Activated CD4-positive, alpha-beta T cell treated with anti-CD3 and anti-CD28 coated beads, Interleukin-2, amount 10 ng/mL, durations not matched to agents 24 days and 14 days (primary cell): ENCODE results near the gene NGDN. TPM values are rescaled to one million over a fixed set of nuclear protein-coding genes. Genes with fewer than 3 reads are reported as not detected.

ENCODE experiments used
- DNase-seq: peaks from one replicate; pipeline ENCODE4 v3.0.0; 2022
- H3K27ac Mint-ChIP-seq: one replicate; pipeline ENCODE4 v1.8.0; 2022; ENCODE audit warnings: mild to moderate bottlenecking, mixed read lengths
- H3K27me3 Mint-ChIP-seq: one replicate; pipeline ENCODE4 v1.8.0; 2022; ENCODE audit warnings: mixed read lengths
- H3K36me3 Mint-ChIP-seq: one replicate; pipeline ENCODE4 v1.8.0; 2022; ENCODE audit warnings: low read depth, mild to moderate bottlenecking, mixed read lengths
- H3K4me1 Mint-ChIP-seq: one replicate; pipeline ENCODE4 v1.8.0; 2021; ENCODE audit warnings: mixed read lengths
- H3K4me3 Mint-ChIP-seq: one replicate; pipeline ENCODE4 v1.8.0; 2022; ENCODE audit warnings: mild to moderate bottlenecking, moderate library complexity, mixed read lengths
- H3K9me3 Mint-ChIP-seq: one replicate; pipeline ENCODE4 v1.8.0; 2021; ENCODE audit warnings: mixed read lengths
- intact Hi-C: fragments of 100-400 bp; cut with micrococcal nuclease; formaldehyde crosslinking; loops from one replicate; pipeline ENCODE4 v1.15.1; 2023
- total RNA-seq: library from RNA; stranded (reverse); gene quantifications from 2 replicates; pipeline ENCODE4 v1.2.3, GENCODE V29; 2022

Gene NGDN
- total RNA-seq, 1 donor from 2014 or later = 79.2 TPM

DNA sequence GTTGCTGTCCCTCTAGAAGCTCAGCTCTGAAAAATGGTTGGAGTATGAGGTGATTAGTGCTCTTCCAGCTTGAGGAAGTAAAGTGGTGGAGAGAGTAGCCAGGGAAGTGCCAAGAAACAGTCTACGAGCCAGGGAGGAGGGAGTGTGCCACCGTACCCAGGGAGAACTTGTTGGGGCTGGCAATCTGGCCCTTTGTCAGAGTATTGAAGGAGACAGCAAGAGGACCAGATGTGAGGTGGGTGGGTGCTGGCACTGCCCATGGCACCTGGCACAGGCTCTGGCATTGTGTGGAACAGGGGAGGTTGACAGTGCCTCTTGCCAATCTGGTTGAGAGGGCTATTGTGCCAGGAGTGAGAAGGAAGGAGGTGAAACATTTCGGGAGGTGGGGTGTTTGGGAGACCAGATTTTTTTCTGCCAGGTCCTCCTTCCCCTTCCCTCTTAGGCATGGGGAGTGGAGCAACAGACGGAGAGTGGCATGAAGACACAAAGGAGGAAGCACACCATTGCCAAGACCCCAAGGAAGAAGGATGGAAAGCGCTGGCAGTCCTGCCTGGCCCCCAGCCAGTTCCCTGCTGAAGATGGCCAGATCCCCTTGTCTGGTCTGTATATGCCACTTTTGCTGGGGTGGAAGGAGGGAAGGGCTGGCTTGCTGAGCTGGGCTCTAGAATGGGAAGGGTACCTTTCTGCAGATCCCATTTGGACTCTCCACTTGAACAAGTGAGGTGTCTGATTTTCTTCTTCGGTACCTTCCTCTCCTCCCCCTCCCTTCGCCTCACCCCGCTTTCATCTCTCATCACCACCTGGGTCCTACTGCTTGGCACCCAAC, 44.5 kb downstream of the NGDN start:
- intact Hi-C loops = no loop called here

GRCh38 chr14:23514644-23514957, 45.1 kb downstream of the NGDN start:
- Mint-ChIP-seq H3K9me3 (no peaks in the 10 kb centered on the region), H3K4me3 (no peak overlapping the region), H3K4me1 (peaks cover 2% of the 10 kb centered on the region), H3K27ac (no peak overlapping the region), H3K27me3 (no peaks in the 10 kb centered on the region), H3K36me3 (no peaks in the 10 kb centered on the region)
- DNase-seq = no peak
- intact Hi-C loops = no loop called here

More for the DNA sequence above, 44.5 kb downstream of the NGDN start:
- Mint-ChIP-seq H3K36me3 (no peaks in the 10 kb centered on the region), H3K4me3 (no peak overlapping the region), H3K4me1 (peaks cover 2% of the 10 kb centered on the region), H3K27me3 (no peaks in the 10 kb centered on the region), H3K9me3 (no peaks in the 10 kb centered on the region), H3K27ac (no peak overlapping the region)
- no peak for DNase-seq

GRCh38 chr14:23517650-23518326, 48.3 kb downstream of the NGDN start:
- H3K9me3 Mint-ChIP-seq = no peaks in the 10 kb centered on the region
- no peak for DNase-seq
- H3K27me3 Mint-ChIP-seq = no peaks in the 10 kb centered on the region
- H3K4me3 Mint-ChIP-seq = no peak overlapping the region
- no peaks in the 10 kb centered on the region for H3K4me1 Mint-ChIP-seq
- no peaks in the 10 kb centered on the region for H3K36me3 Mint-ChIP-seq
- intact Hi-C loops = no loop called here
- no peak overlapping the region for H3K27ac Mint-ChIP-seq

DNA sequence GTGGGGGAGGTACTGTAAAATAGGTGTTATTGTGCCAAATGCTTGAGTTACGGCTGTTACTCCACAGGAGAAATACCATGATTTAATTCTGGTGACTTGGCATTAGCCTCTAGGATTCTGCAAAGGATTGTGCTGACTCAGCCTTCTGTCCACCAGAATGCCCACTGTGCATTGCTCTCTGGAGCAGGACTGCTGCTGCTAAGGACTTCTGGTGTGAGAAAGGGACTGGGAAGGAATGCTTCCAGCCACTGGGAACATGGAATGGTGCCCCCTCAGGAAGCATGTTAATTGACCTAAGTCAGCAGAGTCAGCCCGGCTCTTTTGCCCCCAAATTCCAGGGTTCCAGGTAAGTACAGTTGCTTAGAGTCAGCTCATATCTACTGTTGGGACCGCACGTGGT, 49.2 kb downstream of the NGDN start:
- no peak overlapping the region for H3K27ac Mint-ChIP-seq
- no peaks in the 10 kb centered on the region for H3K36me3 Mint-ChIP-seq
- H3K4me3 Mint-ChIP-seq = no peak overlapping the region
- no peaks in the 10 kb centered on the region for H3K4me1 Mint-ChIP-seq
- DNase-seq = no peak
- no peaks in the 10 kb centered on the region for H3K9me3 Mint-ChIP-seq
- intact Hi-C loops = no loop called here
- H3K27me3 Mint-ChIP-seq = no peaks in the 10 kb centered on the region

DNA sequence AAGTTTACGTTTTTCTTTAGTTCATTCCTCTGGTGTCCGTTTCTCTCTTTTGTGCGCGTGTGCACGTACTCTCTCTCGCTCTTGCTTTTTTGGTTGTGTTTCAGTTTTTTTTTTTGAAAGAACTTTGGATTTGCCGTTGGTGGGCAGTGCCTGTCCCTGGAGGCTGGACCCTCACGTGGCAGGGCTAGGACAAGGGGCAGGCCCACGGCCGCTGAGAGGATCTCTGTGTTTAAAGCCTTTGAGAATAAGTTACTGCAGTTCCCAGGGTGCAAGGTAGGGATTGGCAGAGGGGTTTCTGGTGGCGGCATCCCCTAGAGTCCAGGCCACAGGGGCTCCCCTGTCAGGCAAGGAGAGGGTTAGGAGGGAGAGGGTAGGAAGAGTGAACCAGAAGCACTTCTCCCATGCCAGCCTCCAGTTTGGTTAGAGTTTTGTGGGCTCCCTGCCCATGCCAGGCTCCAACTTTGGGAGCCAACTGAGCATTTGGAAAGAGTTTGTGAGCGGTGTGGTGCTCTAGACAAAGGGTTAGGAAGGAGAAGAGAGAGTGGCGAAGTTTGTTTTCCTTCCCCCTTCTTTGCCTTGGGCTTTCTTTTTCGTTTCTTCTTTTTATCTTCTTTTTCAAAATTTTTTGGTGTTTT, 51.5 kb downstream of the NGDN start:
- Mint-ChIP-seq H3K27ac (no peak overlapping the region), H3K27me3 (no peaks in the 10 kb centered on the region), H3K9me3 (no peaks in the 10 kb centered on the region), H3K36me3 (no peaks in the 10 kb centered on the region), H3K4me3 (no peak overlapping the region), H3K4me1 (no peaks in the 10 kb centered on the region)
- intact Hi-C loops = no loop called here
- DNase-seq = no peak

- no peaks in the 10 kb centered on the region for H3K9me3 Mint-ChIP-seq
- H3K36me3 Mint-ChIP-seq = no peaks in the 10 kb centered on the region
- H3K27me3 Mint-ChIP-seq = no peaks in the 10 kb centered on the region
- no peak overlapping the region for H3K4me3 Mint-ChIP-seq
- H3K4me1 Mint-ChIP-seq = no peaks in the 10 kb centered on the region
- intact Hi-C loops = no loop called here
- H3K27ac Mint-ChIP-seq = no peak overlapping the region
- DNase-seq = no peak
Measured at GRCh38 chr14:23521785-23522640, 52.5 kb downstream of the NGDN start.

DNA sequence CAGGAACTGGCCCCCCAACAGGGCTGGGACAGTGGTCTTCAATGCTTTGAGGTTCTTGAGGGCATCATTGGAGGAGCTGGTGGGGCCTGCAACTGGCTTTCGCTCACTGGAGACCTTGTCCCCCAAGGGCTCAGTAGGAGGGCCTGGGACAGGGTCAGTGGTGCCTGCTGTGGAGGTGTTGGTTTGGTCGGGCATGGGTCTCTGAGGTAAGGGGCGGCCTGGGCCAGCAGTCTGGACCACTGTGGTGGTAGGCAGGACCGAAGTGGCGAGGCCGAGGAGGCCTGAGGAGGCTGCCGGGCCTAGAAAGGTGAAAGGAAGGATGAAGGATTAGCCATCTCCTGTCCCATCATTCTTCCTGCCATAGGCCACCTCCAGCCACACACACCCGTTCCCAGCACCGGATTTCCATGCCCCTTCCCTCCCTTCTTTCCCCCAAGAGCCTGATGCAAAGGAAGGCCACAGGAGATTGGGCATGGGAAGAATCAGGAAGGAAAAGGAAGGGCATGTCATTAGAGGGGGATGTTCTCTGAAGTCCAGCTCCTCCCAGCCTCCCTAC, 53.2 kb downstream of the NGDN start:
- Mint-ChIP-seq H3K27me3 (no peaks in the 10 kb centered on the region), H3K27ac (no peak overlapping the region), H3K9me3 (no peaks in the 10 kb centered on the region), H3K36me3 (no peaks in the 10 kb centered on the region), H3K4me3 (no peak overlapping the region), H3K4me1 (no peaks in the 10 kb centered on the region)
- intact Hi-C loops = no loop called here
- no peak for DNase-seq

- Mint-ChIP-seq H3K4me1 (no peaks in the 10 kb centered on the region), H3K36me3 (no peaks in the 10 kb centered on the region), H3K4me3 (no peak overlapping the region), H3K9me3 (no peaks in the 10 kb centered on the region), H3K27me3 (no peaks in the 10 kb centered on the region), H3K27ac (no peak overlapping the region)
- intact Hi-C loops = no loop called here
- no peak for DNase-seq
Measured at GRCh38 chr14:23523229-23524016, 53.9 kb downstream of the NGDN start.

GRCh38 chr14:23524954-23525353, 55.5 kb downstream of the NGDN start:
- no peak for DNase-seq
- Mint-ChIP-seq H3K4me1 (no peaks in the 10 kb centered on the region), H3K27me3 (no peaks in the 10 kb centered on the region), H3K4me3 (no peak overlapping the region), H3K27ac (no peak overlapping the region), H3K9me3 (no peaks in the 10 kb centered on the region), H3K36me3 (no peaks in the 10 kb centered on the region)
- intact Hi-C loops = no loop called here

DNA sequence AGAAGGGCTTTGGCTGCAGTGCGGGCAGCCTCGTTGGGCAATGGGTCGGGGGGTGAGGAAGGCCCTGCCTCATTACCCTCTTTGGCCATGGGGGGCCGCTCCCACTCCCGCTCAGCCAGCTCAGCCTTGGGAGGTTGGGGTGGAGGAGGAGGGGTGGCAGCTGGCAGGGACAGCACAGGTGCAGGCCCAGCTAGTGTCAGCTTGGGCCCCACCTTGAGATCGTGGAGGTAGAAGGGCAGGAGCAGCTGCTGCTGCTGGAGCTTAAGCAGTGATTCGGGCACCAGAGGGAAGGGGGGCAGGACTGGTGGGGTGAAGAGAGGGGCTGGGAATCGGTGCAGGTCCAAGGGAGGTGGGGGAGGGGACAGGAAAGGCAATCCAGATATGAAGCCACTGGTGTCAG, 56.1 kb downstream of the NGDN start:
- Mint-ChIP-seq H3K27ac (no peak overlapping the region), H3K4me3 (no peak overlapping the region), H3K36me3 (no peaks in the 10 kb centered on the region), H3K4me1 (peaks cover 2% of the 10 kb centered on the region), H3K27me3 (no peaks in the 10 kb centered on the region), H3K9me3 (no peaks in the 10 kb centered on the region)
- DNase-seq = no peak
- intact Hi-C loops = no loop called here
